HG03354 (cell line): Measurements from ENCODE around the gene ARL3.

Experiments
- ATAC-seq: cut with Tn5 transposase; IDR thresholded peaks from one replicate; pipeline ENCODE4 v1.9.1; 2021; ENCODE audit warnings: mild to moderate bottlenecking; ENCODE audit not compliant: unreplicated experiment, poor library complexity, severe bottlenecking

Gene ARL3

GRCh38 chr10:102656791-102657371 is 57.3 kb downstream of the ARL3 start:
- no peak for ATAC-seq

- ATAC-seq: no peak
These were observed 58.2 kb downstream of the ARL3 start for GRCh38 chr10:102656026-102656425.

- ATAC-seq: no peak
These were observed 59.2 kb downstream of the ARL3 start for GRCh38 chr10:102654969-102655368.

GRCh38 chr10:102654566-102654965 is 59.6 kb downstream of the ARL3 start:
- ATAC-seq: no peak

- ATAC-seq: no peak
These were observed 61.1 kb downstream of the ARL3 start for GRCh38 chr10:102653060-102653459.

GRCh38 chr10:102652170-102652916 is 61.9 kb downstream of the ARL3 start:
- peak; percentile 63 for ATAC-seq

- ATAC-seq: no peak
These were observed 62.6 kb downstream of the ARL3 start for GRCh38 chr10:102651455-102652169.

- ATAC-seq: no peak
These were observed 63.3 kb downstream of the ARL3 start for GRCh38 chr10:102650655-102651454.

- no peak for ATAC-seq
These were observed 64.2 kb downstream of the ARL3 start for GRCh38 chr10:102649797-102650654.

- no peak for ATAC-seq
These were observed 65.1 kb downstream of the ARL3 start for GRCh38 chr10:102648889-102649796.

- no peak for ATAC-seq
These were observed 65.8 kb downstream of the ARL3 start for GRCh38 chr10:102648269-102648888.

GRCh38 chr10:102647443-102648268 is 66.5 kb downstream of the ARL3 start:
- no peak for ATAC-seq

- no peak for ATAC-seq
These were observed 67.4 kb downstream of the ARL3 start for GRCh38 chr10:102646610-102647442.

- peak; percentile 42 for ATAC-seq
These were observed 68.2 kb downstream of the ARL3 start for GRCh38 chr10:102645741-102646609.

GRCh38 chr10:102645388-102645740 is 68.8 kb downstream of the ARL3 start:
- ATAC-seq: no peak
